Esophagus squamous epithelium (tissue), 5 donors: ENCODE measurements around the gene LRIT2. TPM values are rescaled to one million over a fixed set of nuclear protein-coding genes. Genes with fewer than 3 reads are reported as not detected.
A peak's percentile ranks its signal among the peaks of the same experiment; 100 is the strongest.
"Not testable (repeated sequence)": the region's sequence is repeated elsewhere in the genome, so short reads cannot be mapped to it uniquely, and the experiment has no call there.

Source experiments
- DNase-seq: peaks from one replicate; lab custom pipeline; 2025; lab: John Stamatoyannopoulos, UW
- H3K27ac ChIP-seq, 4 donors: fragments of 200-600 bp; sonication (generic); one replicate each; pipeline ENCODE4 v1.5.1; 2016 to 2019; ENCODE audit warnings: mild to moderate bottlenecking in 1 of 4
- H3K27me3 ChIP-seq, 4 donors: fragments of 200-600 bp; sonication (generic); 1 replicate in 3 of 4; 2 replicates in 1 of 4; pipeline versions ENCODE4 v1.5.1 to v1.6.0; 2017 to 2021; ENCODE audit warnings: antibody characterized with exemption in 1 of 4
- H3K36me3 ChIP-seq, 3 donors: fragments of 200-600 bp; sonication (generic); one replicate each; pipeline ENCODE4 v1.5.1; 2016 to 2019
- H3K4me1 ChIP-seq, 3 donors: fragments of 200-600 bp; sonication (generic); one replicate each; pipeline ENCODE4 v1.5.1; 2017 to 2019
- H3K4me3 ChIP-seq, 4 donors: fragments of 200-600 bp; sonication (generic); 1 replicate in 3 of 4; 2 replicates in 1 of 4; pipeline ENCODE4 v1.5.1; 2016 to 2019; ENCODE audit warnings: mild to moderate bottlenecking in 2 of 4, moderate library complexity in 1 of 4
- H3K9me3 ChIP-seq, 3 donors: fragments of 200-600 bp; sonication (generic); one replicate each; pipeline ENCODE4 v1.5.1; 2016 to 2019
- POLR2A ChIP-seq, 4 donors: fragments of 450-650 bp; IDR thresholded peaks; one replicate each; pipeline ENCODE4 v1.6.1; 2017; ENCODE audit warnings: antibody characterized with exemption in 4 of 4, mild to moderate bottlenecking in 4 of 4, moderate library complexity in 3 of 4
- WGBS, 2 donors: methylation state at CpG; one replicate each; pipeline ENCODE4 v1.1.5; 2018; 5-methylcytosine and 5-hydroxymethylcytosine counted together
- intact Hi-C: fragments of 100-400 bp; cut with DNase I; formaldehyde crosslinking; loops from one replicate; pipeline ENCODE4 v1.15.0; 2022
- total RNA-seq, 4 donors: library from RNA; depleted of rRNA; stranded (reverse); fragments of >200 nt; gene quantifications; one replicate each; pipeline ENCODE4 v1.1.0, GENCODE V29; 2016
- TF ChIP-seq, protein P1 (sequence below), 6 experiments: fragments of 450-650 bp in 4 of 6; fragments of 200-600 bp in 2 of 6; sonication (generic) in 2 of 6; IDR thresholded peaks; one replicate each; pipeline ENCODE4 v1.5.1; 2016 to 2019; ENCODE audit warnings: antibody characterized with exemption in 6 of 6, mild to moderate bottlenecking in 4 of 6, moderate library complexity in 4 of 6
- donor health status: DM: yes; HTN: yes; CAD: no.

The LRIT2 gene
- total RNA-seq, 4 donors from 2014 or later = not detected

DNA sequence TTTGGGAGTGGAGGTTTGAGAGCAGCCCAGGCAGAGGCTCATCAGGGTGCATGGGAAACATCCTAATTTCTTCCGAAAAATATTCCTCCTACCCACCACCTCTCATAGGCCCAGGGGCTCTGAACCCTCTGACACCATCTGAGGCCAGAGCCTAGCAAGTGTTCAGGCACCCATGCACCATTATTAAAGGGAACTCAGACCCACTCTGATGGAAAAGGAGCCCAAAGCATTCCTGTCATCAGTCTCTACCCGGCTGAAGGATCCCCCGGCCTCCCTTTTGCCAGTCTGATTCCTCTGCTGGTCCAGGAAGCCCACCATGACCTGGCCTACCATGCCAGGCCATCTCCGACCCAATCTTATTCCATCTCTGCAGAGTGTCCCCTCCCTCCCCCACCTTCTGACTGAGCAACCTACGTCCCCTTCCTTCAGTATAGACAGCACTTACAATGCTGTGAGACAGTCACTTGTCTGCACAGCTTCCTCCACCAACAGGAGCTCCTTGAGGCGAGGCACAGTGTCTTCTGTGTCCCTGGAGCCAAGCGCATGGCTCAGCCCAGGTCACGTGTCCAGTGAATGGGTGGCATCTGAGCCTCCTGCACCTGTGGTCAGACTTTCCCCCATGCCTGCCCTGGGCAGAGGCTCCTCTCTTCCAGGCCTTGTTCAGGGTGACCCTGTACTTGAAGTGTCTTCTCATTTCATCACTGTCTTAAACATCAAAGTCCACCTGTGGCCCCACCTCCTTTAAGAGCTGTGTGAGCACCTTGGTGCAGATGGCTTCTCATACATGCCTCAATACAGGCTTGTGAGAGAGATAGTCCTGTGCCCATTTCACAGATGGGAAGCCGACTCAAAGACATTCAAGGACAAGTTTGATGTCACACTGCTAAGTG is 52.6 kb downstream of the LRIT2 start:
- Histone ChIP-seq H3K9me3 (no peaks in the 10 kb centered on the region), H3K4me1 (peaks cover 21 to 76% (median 32%) of the 10 kb centered on the region in 3 donors), H3K36me3 (peaks cover 0 to 11% (median 0%) of the 10 kb centered on the region in 3 donors), H3K27ac (peak overlapping the region; percentile 84 to 90 (median 88)), H3K27me3 (no peaks in the 10 kb centered on the region), H3K4me3 (no peak overlapping the region)
- intact Hi-C loops = no loop called here
- no peak for TF ChIP-seq POLR2A (IDR thresholded peaks at IDR 0.05)
- TF ChIP-seq, protein P1, sequence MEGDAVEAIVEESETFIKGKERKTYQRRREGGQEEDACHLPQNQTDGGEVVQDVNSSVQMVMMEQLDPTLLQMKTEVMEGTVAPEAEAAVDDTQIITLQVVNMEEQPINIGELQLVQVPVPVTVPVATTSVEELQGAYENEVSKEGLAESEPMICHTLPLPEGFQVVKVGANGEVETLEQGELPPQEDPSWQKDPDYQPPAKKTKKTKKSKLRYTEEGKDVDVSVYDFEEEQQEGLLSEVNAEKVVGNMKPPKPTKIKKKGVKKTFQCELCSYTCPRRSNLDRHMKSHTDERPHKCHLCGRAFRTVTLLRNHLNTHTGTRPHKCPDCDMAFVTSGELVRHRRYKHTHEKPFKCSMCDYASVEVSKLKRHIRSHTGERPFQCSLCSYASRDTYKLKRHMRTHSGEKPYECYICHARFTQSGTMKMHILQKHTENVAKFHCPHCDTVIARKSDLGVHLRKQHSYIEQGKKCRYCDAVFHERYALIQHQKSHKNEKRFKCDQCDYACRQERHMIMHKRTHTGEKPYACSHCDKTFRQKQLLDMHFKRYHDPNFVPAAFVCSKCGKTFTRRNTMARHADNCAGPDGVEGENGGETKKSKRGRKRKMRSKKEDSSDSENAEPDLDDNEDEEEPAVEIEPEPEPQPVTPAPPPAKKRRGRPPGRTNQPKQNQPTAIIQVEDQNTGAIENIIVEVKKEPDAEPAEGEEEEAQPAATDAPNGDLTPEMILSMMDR (IDR thresholded peaks at IDR 0.05) = no peak
- DNase-seq = no peak
- WGBS, 2 donors = 69% methylated on average over 5 to 7 of the region's 9 CpGs

DNA sequence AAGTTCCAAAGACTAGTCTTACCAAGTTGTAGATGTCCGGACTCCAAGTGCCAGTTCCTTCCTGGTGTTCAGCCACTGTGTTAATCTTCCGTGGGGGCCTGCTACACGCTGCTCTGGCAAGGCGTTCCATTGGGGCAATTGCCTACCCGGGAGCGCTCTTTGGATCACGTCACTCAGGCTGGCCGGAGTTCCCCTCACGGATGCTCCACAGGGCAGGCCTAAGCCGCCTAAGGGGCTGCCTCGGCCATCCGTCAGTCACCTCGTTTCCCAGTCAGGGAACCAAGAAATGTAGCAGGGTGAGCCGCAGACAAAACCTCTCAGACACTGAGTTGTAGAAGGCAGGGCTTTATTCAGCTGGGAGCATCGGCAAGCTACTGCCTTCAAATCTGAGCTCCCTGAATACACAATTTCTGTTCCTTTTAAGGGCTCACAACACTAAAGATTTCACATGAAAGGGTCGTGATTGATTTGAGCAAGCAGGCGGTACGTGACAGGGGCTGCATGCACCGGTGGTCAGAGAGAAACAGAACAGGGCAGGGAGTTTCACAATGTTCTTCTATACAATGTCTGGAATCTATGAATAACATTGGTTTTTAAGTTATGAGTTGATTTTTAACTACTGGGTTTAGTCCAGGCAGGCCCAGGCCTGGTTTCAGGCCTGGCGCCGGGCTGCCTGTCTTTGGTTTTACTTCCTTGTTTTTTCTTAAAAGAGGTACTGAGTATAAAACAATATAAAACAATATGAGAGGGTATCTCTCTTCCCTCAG is 53.5 kb downstream of the LRIT2 start:
- peak overlapping the region; percentile 11 to 53 (median 31) for H3K4me3 ChIP-seq
- H3K4me1 ChIP-seq = peaks cover 13 to 76% (median 31%) of the 10 kb centered on the region in 3 donors
- H3K36me3 ChIP-seq, H3K27me3 ChIP-seq, H3K9me3 ChIP-seq, intact Hi-C loops, DNase-seq: not testable (repeated sequence)
- peak overlapping the region; percentile 84 to 90 (median 88) for H3K27ac ChIP-seq
- 37 to 51% methylated on average over 10 to 20 of the region's 21 CpGs for WGBS, 2 donors
- TF ChIP-seq POLR2A (IDR thresholded peaks at IDR 0.05) = peak in 1 of 4 donors; percentile 29

DNA sequence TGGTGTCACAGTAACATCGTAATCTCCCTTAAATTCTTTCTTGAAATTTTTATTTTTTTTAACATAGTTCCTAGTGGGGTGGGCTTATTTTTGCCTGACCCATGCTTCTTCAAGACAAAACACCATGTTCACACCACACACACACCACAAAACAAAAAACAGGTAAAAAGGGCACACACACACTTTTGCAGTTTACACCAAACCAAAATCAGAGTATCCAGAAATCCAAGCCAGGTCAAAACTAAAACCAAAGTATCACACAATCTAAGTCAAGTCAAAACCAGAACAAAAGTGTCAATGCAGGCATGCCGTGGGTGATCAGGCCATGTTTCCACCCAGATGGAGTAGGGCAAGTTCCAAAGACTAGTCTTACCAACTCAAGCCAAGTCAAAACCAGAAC is 54.1 kb downstream of the LRIT2 start:
- H3K9me3 ChIP-seq, H3K36me3 ChIP-seq, intact Hi-C loops, H3K27me3 ChIP-seq, DNase-seq: not testable (repeated sequence)
- Histone ChIP-seq H3K27ac (peak overlapping the region; percentile 84 to 90 (median 88)), H3K4me1 (peaks cover 12 to 76% (median 31%) of the 10 kb centered on the region in 3 donors), H3K4me3 (peak overlapping the region; percentile 11 to 53 (median 31))
- 46 to 55% methylated on average over 2 of the region's 2 CpGs for WGBS, 2 donors

Other genes with a start within 250 kb of the LRIT2 start
- 100 to 1,000 TPM; 137 to 289 (median 182) TPM for gene GHITM, start 86.0 kb downstream of the LRIT2 start, total RNA-seq
- gene GPR15LG, start 51.7 kb downstream of the LRIT2 start, total RNA-seq = 100 to 1,000 TPM; 132 to 352 (median 320) TPM
- gene CDHR1, start 31.0 kb downstream of the LRIT2 start, total RNA-seq = 10 to 100 TPM in 3 of 4 donors, 1 to 10 TPM in 1; 6.7 to 15.0 (median 12.2) TPM
- under 1 TPM in 2 of 4 donors, not detected in 2; 0.19 to 0.34 TPM for gene LRIT1, start 16.0 kb upstream of the LRIT2 start, total RNA-seq
- under 1 TPM in 2 of 4 donors, not detected in 2; 0.09 to 0.57 TPM for gene RGR, start 19.5 kb upstream of the LRIT2 start, total RNA-seq
- gene CCSER2, start 103.0 kb upstream of the LRIT2 start, total RNA-seq = 10 to 100 TPM; 26.4 to 48.3 (median 31.7) TPM